Sigmoid colon (tissue), 7 donors: Measurements from ENCODE around the gene IKZF4. TPM values are rescaled to one million over a fixed set of nuclear protein-coding genes. Genes with fewer than 3 reads are reported as not detected.

Experiments used
- DNase-seq: peaks from one replicate; pipeline ENCODE4 v3.0.0-alpha.2; 2019
- H3K27ac ChIP-seq, 4 donors: fragments of 200-600 bp; sonication (generic); one replicate each; pipeline ENCODE4 v1.5.1; 2016 to 2019; ENCODE audit warnings: mild to moderate bottlenecking in 1 of 4
- H3K27me3 ChIP-seq, 3 donors: fragments of 200-600 bp; sonication (generic); one replicate each; pipeline ENCODE4 v1.5.1; 2019; ENCODE audit warnings: mild to moderate bottlenecking in 1 of 3
- H3K36me3 ChIP-seq, 4 donors: fragments of 200-600 bp; sonication (generic); one replicate each; pipeline ENCODE4 v1.5.1; 2016 to 2019
- H3K4me1 ChIP-seq, 4 donors: fragments of 200-600 bp; sonication (generic); one replicate each; pipeline ENCODE4 v1.5.1; 2017 to 2019
- H3K4me3 ChIP-seq, 4 donors: fragments of 200-600 bp; sonication (generic); one replicate each; pipeline ENCODE4 v1.5.1; 2017 to 2019; ENCODE audit warnings: mild to moderate bottlenecking in 2 of 4, moderate library complexity in 1 of 4
- H3K9me3 ChIP-seq, 4 donors: fragments of 200-600 bp in 3 of 4; sonication (generic) in 3 of 4; one replicate each; pipeline versions ENCODE4 v1.5.1 to v1.6.1; 2013 to 2019
- CTCF ChIP-seq, 4 experiments: fragments of 450-650 bp in 3 of 4; fragments of 200-600 bp in 1 of 4; IDR thresholded peaks; one replicate each; pipeline ENCODE4 v1.5.1; 2016 to 2019; ENCODE audit warnings: antibody characterized with exemption in 4 of 4, mild to moderate bottlenecking in 3 of 4, moderate library complexity in 2 of 4
- EP300 ChIP-seq, 4 donors: sonication (generic); formaldehyde crosslinking; IDR thresholded peaks; one replicate each; pipeline ENCODE4 v1.6.1; 2017; ENCODE audit warnings: antibody characterized with exemption in 4 of 4
- POLR2A ChIP-seq, 2 donors: fragments of 450-650 bp; IDR thresholded peaks; one replicate each; pipeline ENCODE4 v1.6.1; 2016; ENCODE audit warnings: antibody characterized with exemption in 2 of 2, mild to moderate bottlenecking in 2 of 2, moderate library complexity in 2 of 2
- POLR2AphosphoS5 ChIP-seq, 4 donors: sonication (generic); formaldehyde crosslinking; IDR thresholded peaks; one replicate each; pipeline ENCODE4 v1.6.1; 2017; ENCODE audit warnings: antibody characterized with exemption in 4 of 4
- WGBS, 2 donors: extraction: QIAGEN DNeasy Blood & Tissue Kit; methylation state at CpG; one replicate each; pipeline ENCODE4 v1.1.7; 2013; 5-methylcytosine and 5-hydroxymethylcytosine counted together
- intact Hi-C: fragments of 100-400 bp; cut with DNase I; formaldehyde crosslinking; loops from one replicate; pipeline ENCODE4 v1.15.1; 2023
- polyA plus RNA-seq, 3 donors: library from polyadenylated mRNA; stranded (reverse); fragments of 200-250 nt; gene quantifications; one replicate each; pipeline ENCODE4 v1.2.3, GENCODE V29; 2013
- total RNA-seq, 4 donors: library from RNA; depleted of rRNA; stranded (reverse); fragments of >200 nt; gene quantifications; one replicate each; pipeline ENCODE4 v1.1.0, GENCODE V29; 2016
- donor health status: healthy with polysubstance abuse.
- donor health status: Bipolar disorder and iron deficiency.
- donor health status: healthy.

IKZF4 gene
- total and polyA plus RNA-seq, 7 donors: 0.92 to 23.8 (median 2.4) TPM

- intact Hi-C loops: no loop called here
- no peak overlapping the region for H3K27ac ChIP-seq
- H3K4me1 ChIP-seq: peaks cover 0 to 3% (median under 1%) of the 10 kb centered on the region in 4 donors
- H3K36me3 ChIP-seq: peaks cover 0 to 7% (median 0%) of the 10 kb centered on the region in 4 donors
- H3K27me3 ChIP-seq: no peaks in the 10 kb centered on the region
- no peak for DNase-seq
- TF ChIP-seq CTCF (IDR thresholded peaks at IDR 0.05) (no peak), EP300 (IDR thresholded peaks at IDR 0.05) (no peak), POLR2A (IDR thresholded peaks at IDR 0.05) (no peak), POLR2AphosphoS5 (IDR thresholded peaks at IDR 0.05) (no peak)
- 50 to 83% methylated on average over 5 of the region's 5 CpGs for WGBS, 2 donors
- no peak overlapping the region for H3K4me3 ChIP-seq
- no peaks in the 10 kb centered on the region for H3K9me3 ChIP-seq
Measured at GRCh38 chr12:56013482-56013881, 7.4 kb upstream of the IKZF4 start.

GRCh38 chr12:56014205-56014604 lies 6.6 kb upstream of the IKZF4 start:
- peaks cover 0 to 11% (median 0%) of the 10 kb centered on the region in 4 donors for H3K36me3 ChIP-seq
- TF ChIP-seq POLR2A (IDR thresholded peaks at IDR 0.05) (no peak), EP300 (IDR thresholded peaks at IDR 0.05) (no peak), POLR2AphosphoS5 (IDR thresholded peaks at IDR 0.05) (no peak), CTCF (IDR thresholded peaks at IDR 0.05) (no peak)
- 13 to 55% methylated on average over 2 of the region's 2 CpGs for WGBS, 2 donors
- intact Hi-C loops: no loop called here
- DNase-seq: no peak
- H3K4me3 ChIP-seq: no peak overlapping the region
- H3K27me3 ChIP-seq: no peaks in the 10 kb centered on the region
- no peak overlapping the region for H3K27ac ChIP-seq
- no peaks in the 10 kb centered on the region for H3K9me3 ChIP-seq
- H3K4me1 ChIP-seq: no peaks in the 10 kb centered on the region

- Histone ChIP-seq H3K4me1 (peaks cover 0 to 26% (median 24%) of the 10 kb centered on the region in 4 donors), H3K36me3 (peaks cover 0 to 14% (median 0%) of the 10 kb centered on the region in 4 donors), H3K27ac (no peak overlapping the region), H3K27me3 (no peaks in the 10 kb centered on the region), H3K9me3 (no peaks in the 10 kb centered on the region), H3K4me3 (no peak overlapping the region)
- TF ChIP-seq POLR2AphosphoS5 (IDR thresholded peaks at IDR 0.05): no peak
- TF ChIP-seq EP300 (IDR thresholded peaks at IDR 0.05): no peak
- TF ChIP-seq CTCF (IDR thresholded peaks at IDR 0.05): no peak
- no peak for TF ChIP-seq POLR2A (IDR thresholded peaks at IDR 0.05)
- no peak for DNase-seq
- intact Hi-C loops: no loop called here
- WGBS, 2 donors: 79 to 93% methylated on average over 4 of the region's 4 CpGs
Measured at GRCh38 chr12:56017181-56017580, 3.7 kb upstream of the IKZF4 start.

- WGBS, 2 donors: 98 to 100% methylated on average over 1 of the region's 1 CpG
- Histone ChIP-seq H3K27me3 (no peaks in the 10 kb centered on the region), H3K36me3 (peaks cover 0 to 14% (median 0%) of the 10 kb centered on the region in 4 donors), H3K9me3 (no peaks in the 10 kb centered on the region), H3K4me3 (no peak overlapping the region), H3K27ac (no peak overlapping the region), H3K4me1 (peaks cover 0 to 28% (median 26%) of the 10 kb centered on the region in 4 donors)
- intact Hi-C loops: no loop called here
- no peak for DNase-seq
- no peak for TF ChIP-seq POLR2AphosphoS5 (IDR thresholded peaks at IDR 0.05)
- no peak for TF ChIP-seq CTCF (IDR thresholded peaks at IDR 0.05)
- TF ChIP-seq EP300 (IDR thresholded peaks at IDR 0.05): no peak
- no peak for TF ChIP-seq POLR2A (IDR thresholded peaks at IDR 0.05)
Measured at GRCh38 chr12:56018356-56018755, 2.5 kb upstream of the IKZF4 start.
